ENCODE results near the gene LTN1. TPM values are rescaled to one million over a fixed set of nuclear protein-coding genes. Genes with fewer than 3 reads are reported as not detected.

LTN1 gene
- total RNA-seq, 2 donors from 2014 or later = 19.8 to 21.8 TPM

DNA sequence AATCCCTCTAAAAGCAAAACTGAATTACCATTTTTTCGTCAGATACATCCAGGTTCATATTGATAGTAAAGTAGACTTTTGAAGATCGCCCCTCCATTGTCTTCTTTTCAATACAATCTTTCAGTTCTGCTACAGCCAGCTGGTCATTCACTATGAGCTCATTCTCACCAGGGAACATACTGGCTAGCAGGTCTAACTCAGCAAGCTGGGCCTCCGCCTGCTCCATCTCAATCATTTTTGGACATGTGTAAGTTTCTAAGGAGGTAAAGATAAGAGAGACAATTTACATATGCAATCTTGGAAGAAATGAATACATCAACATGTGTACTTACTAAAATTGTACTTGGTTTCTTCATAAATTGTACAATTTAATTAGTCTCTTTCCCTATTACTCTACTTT is 15.7 kb upstream of the LTN1 start:
- H3K27ac Mint-ChIP-seq = no peak overlapping the region
- H3K4me3 Mint-ChIP-seq = no peak overlapping the region
- no peaks in the 10 kb centered on the region for H3K27me3 Mint-ChIP-seq (ENCODE audit: insufficient read depth)
- TF ChIP-seq, protein P1, sequence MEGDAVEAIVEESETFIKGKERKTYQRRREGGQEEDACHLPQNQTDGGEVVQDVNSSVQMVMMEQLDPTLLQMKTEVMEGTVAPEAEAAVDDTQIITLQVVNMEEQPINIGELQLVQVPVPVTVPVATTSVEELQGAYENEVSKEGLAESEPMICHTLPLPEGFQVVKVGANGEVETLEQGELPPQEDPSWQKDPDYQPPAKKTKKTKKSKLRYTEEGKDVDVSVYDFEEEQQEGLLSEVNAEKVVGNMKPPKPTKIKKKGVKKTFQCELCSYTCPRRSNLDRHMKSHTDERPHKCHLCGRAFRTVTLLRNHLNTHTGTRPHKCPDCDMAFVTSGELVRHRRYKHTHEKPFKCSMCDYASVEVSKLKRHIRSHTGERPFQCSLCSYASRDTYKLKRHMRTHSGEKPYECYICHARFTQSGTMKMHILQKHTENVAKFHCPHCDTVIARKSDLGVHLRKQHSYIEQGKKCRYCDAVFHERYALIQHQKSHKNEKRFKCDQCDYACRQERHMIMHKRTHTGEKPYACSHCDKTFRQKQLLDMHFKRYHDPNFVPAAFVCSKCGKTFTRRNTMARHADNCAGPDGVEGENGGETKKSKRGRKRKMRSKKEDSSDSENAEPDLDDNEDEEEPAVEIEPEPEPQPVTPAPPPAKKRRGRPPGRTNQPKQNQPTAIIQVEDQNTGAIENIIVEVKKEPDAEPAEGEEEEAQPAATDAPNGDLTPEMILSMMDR (conservative IDR thresholded peaks at IDR 0.05) = no peak
- no peaks in the 10 kb centered on the region for H3K4me1 Mint-ChIP-seq
- no peak overlapping the region for H3K9ac ChIP-seq (ENCODE audit: extremely low read depth, low read length, poor library complexity, severe bottlenecking)
- DNase-seq = no peak
- H3K27ac ChIP-seq (ENCODE audit: low read depth, low read length) = no peak overlapping the region
- H3K36me3 ChIP-seq (ENCODE audit: control insufficient read depth, insufficient read depth, low read length) = no peaks in the 10 kb centered on the region
- H3K27me3 ChIP-seq (ENCODE audit: control insufficient read depth, insufficient read depth, low read length, poor library complexity, severe bottlenecking) = peaks cover 10% of the 10 kb centered on the region
- 93 to 100% methylated on average over 1 to 3 of the region's 3 CpGs for WGBS, 2 experiments (ENCODE audit: insufficient coverage in 1 of 2, insufficient read length in 1 of 2)
- H3K36me3 Mint-ChIP-seq (ENCODE audit: low read depth) = no peaks in the 10 kb centered on the region
- H3K4me3 ChIP-seq (ENCODE audit: low read length) = no peak overlapping the region
- no peaks in the 10 kb centered on the region for H3K4me1 ChIP-seq (ENCODE audit: control insufficient read depth, insufficient read depth, low read length)
- H3K9me3 ChIP-seq (ENCODE audit: control insufficient read depth, low read length) = no peaks in the 10 kb centered on the region
- H3K9me3 Mint-ChIP-seq = peaks cover 21% of the 10 kb centered on the region

DNA sequence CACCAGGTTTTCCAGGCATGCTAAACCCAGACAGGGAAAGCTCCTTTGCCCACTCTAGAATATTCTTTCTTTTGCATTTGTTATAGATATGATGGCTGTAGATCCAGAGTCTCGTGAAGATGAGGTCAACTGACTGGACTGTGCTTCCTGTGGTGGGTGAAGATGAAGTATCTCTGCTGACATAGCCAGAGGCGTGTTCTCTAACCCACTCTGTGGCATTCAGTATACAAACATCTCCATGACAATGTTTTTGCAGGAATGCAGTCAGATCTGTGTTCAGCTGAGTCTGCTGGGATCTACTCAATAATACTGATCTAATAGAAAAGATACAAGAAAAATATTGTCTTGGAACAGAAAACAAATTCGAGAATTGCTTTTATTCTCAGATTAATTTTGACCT is 15.1 kb upstream of the LTN1 start:
- H3K4me1 Mint-ChIP-seq = no peaks in the 10 kb centered on the region
- no peaks in the 10 kb centered on the region for H3K27me3 Mint-ChIP-seq (ENCODE audit: insufficient read depth)
- Histone ChIP-seq H3K4me1 (ENCODE audit: control insufficient read depth, insufficient read depth, low read length) (no peaks in the 10 kb centered on the region), H3K27me3 (ENCODE audit: control insufficient read depth, insufficient read depth, low read length, poor library complexity, severe bottlenecking) (peaks cover 10% of the 10 kb centered on the region), H3K36me3 (ENCODE audit: control insufficient read depth, insufficient read depth, low read length) (no peaks in the 10 kb centered on the region), H3K9ac (ENCODE audit: extremely low read depth, low read length, poor library complexity, severe bottlenecking) (no peak overlapping the region), H3K27ac (ENCODE audit: low read depth, low read length) (no peak overlapping the region), H3K4me3 (ENCODE audit: low read length) (no peak overlapping the region), H3K9me3 (ENCODE audit: control insufficient read depth, low read length) (no peaks in the 10 kb centered on the region)
- peaks cover 15% of the 10 kb centered on the region for H3K9me3 Mint-ChIP-seq
- no peaks in the 10 kb centered on the region for H3K36me3 Mint-ChIP-seq (ENCODE audit: low read depth)
- no peak for DNase-seq
- H3K4me3 Mint-ChIP-seq = no peak overlapping the region
- WGBS, 2 experiments (ENCODE audit: insufficient coverage in 1 of 2, insufficient read length in 1 of 2) = 78 to 89% methylated on average over 1 to 3 of the region's 3 CpGs
- H3K27ac Mint-ChIP-seq = no peak overlapping the region
- TF ChIP-seq, protein P1 (conservative IDR thresholded peaks at IDR 0.05) = no peak

DNA sequence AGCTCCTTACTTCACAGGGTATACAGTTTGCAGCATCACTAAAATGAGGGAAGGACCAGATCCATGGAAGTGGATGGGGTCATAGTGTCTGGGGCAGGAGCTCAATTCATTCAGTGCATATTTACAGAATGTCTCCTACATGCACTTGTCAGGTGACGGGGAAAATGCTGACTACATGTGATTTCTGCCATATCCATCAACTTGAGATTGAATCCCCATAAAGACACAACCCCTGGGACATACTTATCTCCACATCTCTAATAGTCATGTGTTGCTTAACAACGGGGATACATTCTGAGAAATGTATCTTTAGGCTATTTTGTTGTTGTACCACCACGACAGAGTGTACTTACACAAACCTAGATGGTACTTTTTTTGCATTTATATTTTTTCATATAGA is 14.5 kb upstream of the LTN1 start:
- H3K9me3 Mint-ChIP-seq = peaks cover 8% of the 10 kb centered on the region
- TF ChIP-seq, protein P1 (conservative IDR thresholded peaks at IDR 0.05) = no peak
- H3K36me3 ChIP-seq (ENCODE audit: control insufficient read depth, insufficient read depth, low read length) = no peaks in the 10 kb centered on the region
- no peaks in the 10 kb centered on the region for H3K27me3 Mint-ChIP-seq (ENCODE audit: insufficient read depth)
- no peak overlapping the region for H3K9ac ChIP-seq (ENCODE audit: extremely low read depth, low read length, poor library complexity, severe bottlenecking)
- H3K27ac Mint-ChIP-seq = no peak overlapping the region
- no peaks in the 10 kb centered on the region for H3K4me1 ChIP-seq (ENCODE audit: control insufficient read depth, insufficient read depth, low read length)
- peaks cover 10% of the 10 kb centered on the region for H3K27me3 ChIP-seq (ENCODE audit: control insufficient read depth, insufficient read depth, low read length, poor library complexity, severe bottlenecking)
- no peak for DNase-seq
- no peak overlapping the region for H3K4me3 ChIP-seq (ENCODE audit: low read length)
- no peaks in the 10 kb centered on the region for H3K36me3 Mint-ChIP-seq (ENCODE audit: low read depth)
- 91% methylated on average over 3 of the region's 3 CpGs; no CpG with 5 or more reads in 1 of the 2 experiments for WGBS, 2 experiments (ENCODE audit: insufficient coverage in 1 of 2, insufficient read length in 1 of 2)
- H3K27ac ChIP-seq (ENCODE audit: low read depth, low read length) = no peak overlapping the region
- no peak overlapping the region for H3K4me3 Mint-ChIP-seq
- no peaks in the 10 kb centered on the region for H3K9me3 ChIP-seq (ENCODE audit: control insufficient read depth, low read length)
- H3K4me1 Mint-ChIP-seq = no peaks in the 10 kb centered on the region

Measured in endodermal cell (in vitro differentiated cells).